T-helper 2 cell treated with Interferon-gamma antibody and Interleukin-4, amounts not matched to agents 5 μg/mL and 100 μg/mL, for 36 hours (primary cell): Measurements from ENCODE around the gene SUGT1.
"Not testable (repeated sequence)": the region's sequence is repeated elsewhere in the genome, so short reads cannot be mapped to it uniquely, and the experiment has no call there.

Experiments used
- DNase-seq: peaks from one replicate; pipeline ENCODE4 v3.0.0; 2021; ENCODE audit warnings: low spot score
- H3K27ac Mint-ChIP-seq: one replicate; pipeline ENCODE4 v1.8.0; 2021; ENCODE audit warnings: mild to moderate bottlenecking, mixed read lengths
- H3K27me3 Mint-ChIP-seq: one replicate; pipeline ENCODE4 v1.8.0; 2021; ENCODE audit warnings: low read depth, mixed read lengths
- H3K36me3 Mint-ChIP-seq: one replicate; pipeline ENCODE4 v1.8.0; 2021; ENCODE audit warnings: low read depth, mixed read lengths
- H3K4me1 Mint-ChIP-seq: one replicate; pipeline ENCODE4 v1.8.0; 2021; ENCODE audit warnings: low read depth, mixed read lengths
- H3K4me3 Mint-ChIP-seq: one replicate; pipeline ENCODE4 v1.8.0; 2022; ENCODE audit warnings: mild to moderate bottlenecking, moderate library complexity, mixed read lengths
- H3K9me3 Mint-ChIP-seq: one replicate; pipeline ENCODE4 v1.8.0; 2021; ENCODE audit warnings: mixed read lengths

The SUGT1 gene

DNA sequence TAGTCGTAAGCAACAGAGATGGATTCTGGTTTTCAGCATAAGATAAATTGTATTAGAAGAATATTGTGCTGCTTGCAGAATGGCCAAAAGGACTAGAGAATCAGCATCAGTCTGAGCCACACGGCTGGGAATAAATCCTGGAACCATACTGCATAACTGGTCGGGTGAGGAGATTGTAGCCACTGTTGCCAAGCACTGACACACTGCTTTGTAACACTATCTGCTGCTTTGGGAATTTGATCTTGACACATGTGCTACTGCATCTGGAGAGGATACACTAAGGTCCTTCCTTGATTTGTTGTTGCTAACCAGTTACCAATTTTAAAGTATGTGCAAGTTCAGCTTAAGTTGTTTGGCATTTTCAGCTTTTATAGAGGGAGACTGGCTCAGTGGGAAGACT is 8.5 kb upstream of the SUGT1 start:
- Mint-ChIP-seq H3K4me3 (no peak overlapping the region), H3K9me3 (no peaks in the 10 kb centered on the region), H3K27me3 (no peaks in the 10 kb centered on the region), H3K36me3 (peaks cover 34% of the 10 kb centered on the region), H3K4me1 (peaks cover 1% of the 10 kb centered on the region), H3K27ac (no peak overlapping the region)
- no peak for DNase-seq

DNA sequence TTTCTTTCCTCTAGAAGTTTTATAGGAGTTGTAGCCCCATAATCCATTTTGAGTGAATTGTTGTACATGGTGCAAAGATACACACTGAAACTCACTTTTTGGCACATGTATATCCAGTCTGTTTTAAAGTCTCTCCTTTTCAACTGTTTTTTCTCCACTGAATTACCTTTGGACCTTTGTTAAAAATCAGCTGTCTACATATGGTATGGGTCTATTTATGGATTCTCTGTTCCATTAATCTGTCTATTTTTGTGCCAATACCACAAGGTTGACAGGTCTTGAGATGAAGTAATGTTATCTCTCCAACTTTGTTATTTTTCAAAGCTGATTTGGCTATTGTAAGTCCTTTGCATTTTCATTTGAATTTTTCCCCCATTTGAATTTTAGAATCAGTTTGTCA is 5.7 kb upstream of the SUGT1 start:
- no peak overlapping the region for H3K27ac Mint-ChIP-seq

DNA sequence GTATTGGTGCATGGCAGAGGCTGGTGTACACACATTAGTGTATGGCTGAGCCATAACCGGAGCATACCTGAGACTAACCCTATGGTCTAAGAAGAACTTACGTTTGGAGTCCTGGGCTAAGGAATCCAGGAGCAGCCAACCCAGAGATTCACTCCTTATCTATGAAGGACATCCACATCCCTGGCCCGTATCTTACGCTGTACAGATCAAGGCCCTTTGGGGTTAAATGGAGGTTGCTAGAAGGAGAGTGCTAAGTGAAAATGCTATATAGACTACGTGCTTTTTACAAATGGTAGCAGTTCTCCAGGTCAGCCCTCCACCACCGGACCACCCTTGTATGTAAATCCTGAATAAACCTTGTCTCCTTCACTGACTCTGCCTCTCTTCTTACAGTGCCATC is 1.9 kb upstream of the SUGT1 start:
- H3K4me1 Mint-ChIP-seq, result peaks cover 17% of the 10 kb centered on the region
- no peaks in the 10 kb centered on the region for H3K9me3 Mint-ChIP-seq
- H3K36me3 Mint-ChIP-seq, result peaks cover 16% of the 10 kb centered on the region
- H3K27ac Mint-ChIP-seq, result peak overlapping the region; percentile 55
- no peaks in the 10 kb centered on the region for H3K27me3 Mint-ChIP-seq
- H3K4me3 Mint-ChIP-seq, result no peak overlapping the region
- DNase-seq, result no peak

More for the DNA sequence above, 5.7 kb upstream of the SUGT1 start:
- no peak for DNase-seq
- Mint-ChIP-seq H3K9me3 (no peaks in the 10 kb centered on the region), H3K4me3 (no peak overlapping the region), H3K27me3 (no peaks in the 10 kb centered on the region), H3K4me1 (peaks cover 10% of the 10 kb centered on the region), H3K36me3 (peaks cover 28% of the 10 kb centered on the region)

DNA sequence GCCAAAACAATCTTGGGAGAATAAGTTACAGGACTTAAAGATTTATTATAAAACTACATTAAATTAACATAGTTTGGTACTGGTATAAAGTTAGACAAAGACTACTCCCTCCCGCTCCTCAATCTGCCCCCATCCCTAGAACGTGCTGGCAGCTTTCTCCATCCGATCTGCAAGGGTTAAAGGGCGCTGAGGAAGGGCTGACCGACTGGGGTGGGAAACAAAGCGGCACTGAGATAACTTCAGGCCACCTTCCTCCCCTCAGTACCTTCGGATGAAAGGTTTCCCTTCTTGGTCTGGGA is 790 bp upstream of the SUGT1 start:
- Mint-ChIP-seq H3K4me3 (no peak overlapping the region), H3K9me3 (no peaks in the 10 kb centered on the region), H3K4me1 (peaks cover 16% of the 10 kb centered on the region), H3K36me3 (peaks cover 16% of the 10 kb centered on the region), H3K27ac (no peak overlapping the region), H3K27me3 (no peaks in the 10 kb centered on the region)
- no peak for DNase-seq

DNA sequence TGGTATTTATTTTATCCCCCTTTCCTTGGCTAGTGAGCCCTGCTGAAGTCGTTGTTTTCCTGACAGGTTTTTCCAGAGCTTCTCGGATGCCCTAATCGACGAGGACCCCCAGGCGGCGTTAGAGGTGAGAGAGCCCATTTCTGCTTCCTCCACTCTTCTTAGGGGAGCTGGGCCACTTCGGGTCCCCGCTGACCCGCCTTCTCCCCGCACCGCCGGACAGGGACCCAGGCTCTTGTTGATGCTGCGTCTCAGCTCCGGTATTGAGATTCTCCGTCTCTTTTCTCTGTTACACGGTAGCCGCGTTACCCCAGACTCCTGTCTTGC is 306 bp downstream of the SUGT1 start:
- H3K9me3 Mint-ChIP-seq, result no peaks in the 10 kb centered on the region
- H3K4me1 Mint-ChIP-seq, result peaks cover 16% of the 10 kb centered on the region
- no peak for DNase-seq
- peaks cover 16% of the 10 kb centered on the region for H3K36me3 Mint-ChIP-seq
- no peak overlapping the region for H3K27ac Mint-ChIP-seq
- no peak overlapping the region for H3K4me3 Mint-ChIP-seq
- H3K27me3 Mint-ChIP-seq, result no peaks in the 10 kb centered on the region

DNA sequence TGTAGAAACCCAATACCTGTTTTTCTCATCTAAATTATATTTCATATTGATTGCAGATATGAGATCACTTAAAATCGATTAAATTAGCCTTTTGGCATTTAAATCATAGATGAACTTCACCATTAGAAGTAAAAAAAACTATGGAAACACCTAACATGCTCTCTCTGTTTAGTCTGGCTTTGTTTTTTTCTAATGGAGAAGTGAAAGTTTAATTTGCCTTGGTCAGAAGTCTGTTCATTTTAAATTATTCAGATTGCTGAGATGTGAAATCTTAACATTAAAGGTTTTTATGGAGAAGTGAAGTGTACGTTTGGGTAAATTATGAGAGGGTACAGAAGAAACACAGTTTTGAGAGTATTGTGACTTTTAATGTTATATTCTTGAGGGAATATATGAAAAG is 6.7 kb downstream of the SUGT1 start:
- peaks cover 8% of the 10 kb centered on the region for H3K4me1 Mint-ChIP-seq
- DNase-seq, result no peak
- no peaks in the 10 kb centered on the region for H3K27me3 Mint-ChIP-seq
- H3K9me3 Mint-ChIP-seq, result no peaks in the 10 kb centered on the region
- H3K36me3 Mint-ChIP-seq, result peaks cover 26% of the 10 kb centered on the region
- H3K27ac Mint-ChIP-seq, result no peak overlapping the region
- no peak overlapping the region for H3K4me3 Mint-ChIP-seq

DNA sequence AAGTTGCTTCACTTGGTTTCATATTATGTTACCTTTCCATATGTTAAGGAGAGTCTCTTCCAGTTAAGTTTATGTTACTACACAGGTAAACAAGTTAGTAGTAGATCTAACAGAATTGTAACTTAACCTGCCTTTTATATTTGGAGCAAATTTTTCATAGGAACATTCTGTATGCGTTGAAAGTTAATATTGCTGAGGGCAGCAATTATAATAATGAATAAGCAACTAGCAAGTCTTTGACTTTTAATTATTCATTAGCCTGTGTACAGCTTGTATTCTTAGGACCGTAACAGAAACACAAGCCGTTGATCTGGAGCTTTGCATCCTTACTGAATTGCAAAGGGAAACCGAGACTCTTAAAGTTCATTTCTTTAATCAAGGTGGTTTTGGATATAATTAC is 11.6 kb downstream of the SUGT1 start:
- peaks cover 3% of the 10 kb centered on the region for H3K4me1 Mint-ChIP-seq
- no peak for DNase-seq
- H3K36me3 Mint-ChIP-seq, result peaks cover 50% of the 10 kb centered on the region
- H3K27me3 Mint-ChIP-seq, result no peaks in the 10 kb centered on the region
- no peak overlapping the region for H3K27ac Mint-ChIP-seq
- H3K4me3 Mint-ChIP-seq, result no peak overlapping the region
- H3K9me3 Mint-ChIP-seq, result no peaks in the 10 kb centered on the region

DNA sequence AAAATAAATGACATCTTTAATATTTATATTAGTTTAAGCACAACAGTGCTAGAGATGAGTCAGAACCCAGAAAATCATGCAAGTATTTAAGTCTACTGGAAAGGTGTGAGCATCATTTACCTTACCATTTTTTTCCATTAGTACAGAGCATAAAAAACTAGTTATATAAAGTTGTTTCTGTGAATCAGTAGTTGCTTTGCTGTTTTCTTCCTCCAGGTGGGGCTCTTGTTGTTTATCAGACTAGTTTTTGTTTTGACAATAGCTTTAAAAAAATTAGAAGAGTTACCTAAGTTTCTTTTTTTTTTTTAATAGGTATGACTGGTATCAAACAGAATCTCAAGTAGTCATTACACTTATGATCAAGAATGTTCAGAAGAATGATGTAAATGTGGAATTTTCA is 12.7 kb downstream of the SUGT1 start:
- Mint-ChIP-seq H3K27ac (no peak overlapping the region), H3K9me3 (no peaks in the 10 kb centered on the region), H3K36me3 (peaks cover 44% of the 10 kb centered on the region), H3K27me3 (no peaks in the 10 kb centered on the region), H3K4me1 (no peaks in the 10 kb centered on the region), H3K4me3 (no peak overlapping the region)
- DNase-seq, result no peak

DNA sequence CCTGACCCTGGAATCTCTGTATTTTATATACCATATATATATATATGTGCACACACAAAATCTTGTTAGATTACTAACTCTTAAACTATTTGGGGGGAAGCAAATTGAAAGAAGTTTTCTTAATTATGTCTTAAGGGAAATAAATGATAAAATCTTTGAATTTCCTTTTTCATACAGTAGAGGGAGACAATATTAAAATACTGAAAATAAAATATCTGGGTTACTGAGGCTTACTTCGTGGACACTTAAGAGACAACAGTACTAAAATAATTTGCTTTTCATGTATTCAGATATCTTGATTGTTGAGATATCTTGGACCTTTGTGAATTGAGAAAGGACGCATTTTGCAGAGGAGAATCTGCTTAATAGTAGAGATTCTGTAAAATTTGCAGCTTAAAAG is 17.0 kb downstream of the SUGT1 start:
- H3K27me3 Mint-ChIP-seq, result no peaks in the 10 kb centered on the region
- H3K36me3 Mint-ChIP-seq, result peaks cover 33% of the 10 kb centered on the region
- no peaks in the 10 kb centered on the region for H3K9me3 Mint-ChIP-seq
- DNase-seq, result no peak
- no peak overlapping the region for H3K4me3 Mint-ChIP-seq
- peaks cover 1% of the 10 kb centered on the region for H3K4me1 Mint-ChIP-seq
- H3K27ac Mint-ChIP-seq, result no peak overlapping the region

DNA sequence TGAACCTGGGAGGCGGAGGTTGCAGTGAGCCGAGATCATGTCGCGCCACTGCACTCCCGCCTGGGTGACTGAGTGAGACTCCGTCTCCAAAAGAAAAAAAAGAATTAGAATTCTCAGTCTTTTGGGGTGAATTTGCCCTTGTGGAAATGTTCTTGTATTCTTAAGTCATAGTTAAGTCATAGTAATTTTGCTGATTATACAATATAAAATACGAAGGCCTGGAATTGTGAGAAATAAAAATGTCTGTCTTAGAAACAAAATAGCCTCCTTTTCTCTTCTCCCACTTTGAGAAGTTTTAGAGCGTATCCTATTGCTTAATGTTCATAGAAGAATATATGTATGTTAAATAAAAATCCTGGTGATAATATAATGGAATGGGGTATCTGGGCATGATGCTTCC is 18.1 kb downstream of the SUGT1 start:
- DNase-seq, result no peak
- no peak overlapping the region for H3K27ac Mint-ChIP-seq
- H3K4me1 Mint-ChIP-seq, result peaks cover 1% of the 10 kb centered on the region
- no peaks in the 10 kb centered on the region for H3K9me3 Mint-ChIP-seq
- H3K27me3 Mint-ChIP-seq, result no peaks in the 10 kb centered on the region
- H3K4me3 Mint-ChIP-seq, result no peak overlapping the region
- peaks cover 28% of the 10 kb centered on the region for H3K36me3 Mint-ChIP-seq

DNA sequence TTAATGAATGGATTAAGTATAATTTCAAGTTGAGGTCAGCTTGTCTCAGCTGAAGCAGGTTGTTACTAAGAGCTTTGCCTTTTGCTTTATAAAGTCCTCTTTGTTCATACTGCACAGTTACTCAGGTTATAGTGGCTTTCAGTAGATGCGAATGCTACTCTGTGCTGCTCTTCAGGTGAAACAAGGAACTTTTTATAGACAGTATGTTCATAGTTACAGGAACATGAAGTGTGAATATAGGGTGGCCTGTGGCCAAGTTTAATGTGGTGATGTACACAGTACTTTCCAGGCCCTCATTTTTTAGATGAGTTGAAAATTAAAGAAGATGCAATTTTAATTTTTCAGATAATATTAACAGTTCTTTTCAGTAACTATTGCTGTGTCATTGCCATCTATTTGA is 20.8 kb downstream of the SUGT1 start:
- no peaks in the 10 kb centered on the region for H3K9me3 Mint-ChIP-seq

DNA sequence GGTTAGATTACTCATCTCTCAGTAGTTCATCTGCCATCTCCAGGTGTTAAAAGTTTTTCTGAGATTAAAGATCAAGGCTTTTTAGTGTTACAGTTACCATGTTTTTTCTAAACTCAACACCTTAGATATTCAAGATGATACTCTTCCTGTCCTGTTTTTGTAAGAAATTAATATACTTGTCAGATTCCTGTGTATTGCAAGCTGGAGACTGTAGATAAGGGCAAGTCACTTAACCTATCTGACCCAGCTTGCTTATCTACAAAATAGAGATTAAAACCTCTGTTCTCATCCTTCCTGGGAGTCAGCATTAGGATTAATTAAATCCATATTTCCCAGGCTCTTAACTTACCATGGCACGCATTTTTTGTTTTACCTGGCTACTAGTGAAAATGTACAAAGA is 25.2 kb downstream of the SUGT1 start:
- Mint-ChIP-seq H3K36me3 (peaks cover 39% of the 10 kb centered on the region), H3K27ac (no peak overlapping the region), H3K4me1 (peaks cover 2% of the 10 kb centered on the region), H3K27me3 (no peaks in the 10 kb centered on the region), H3K9me3 (no peaks in the 10 kb centered on the region), H3K4me3 (no peak overlapping the region)
- DNase-seq, result no peak

More for the DNA sequence above, 20.8 kb downstream of the SUGT1 start:
- Mint-ChIP-seq H3K4me1 (peaks cover 3% of the 10 kb centered on the region), H3K27ac (no peak overlapping the region), H3K36me3 (peaks cover 24% of the 10 kb centered on the region), H3K4me3 (no peak overlapping the region), H3K27me3 (no peaks in the 10 kb centered on the region)
- no peak for DNase-seq

DNA sequence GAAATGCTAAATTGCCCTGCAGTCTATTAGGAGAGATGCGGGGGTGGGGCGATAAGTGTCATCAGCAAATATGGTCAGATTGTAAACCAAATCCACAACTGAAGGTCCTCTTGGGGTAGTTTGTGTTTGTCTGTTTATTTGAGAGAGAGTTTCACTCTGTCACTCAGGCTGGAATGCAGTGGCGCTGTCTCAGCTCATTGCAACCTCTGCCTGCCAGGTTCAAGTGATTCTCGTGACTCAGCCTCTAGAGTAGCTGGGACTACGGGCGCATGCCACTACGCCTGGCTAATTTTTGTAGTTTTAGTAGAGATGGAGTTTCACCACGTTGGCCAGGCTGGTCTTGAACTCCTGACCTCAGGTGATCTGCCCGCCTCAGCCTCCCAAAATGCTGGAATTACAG is 33.2 kb downstream of the SUGT1 start:
- H3K9me3 Mint-ChIP-seq, H3K27ac Mint-ChIP-seq, DNase-seq, H3K27me3 Mint-ChIP-seq, H3K4me3 Mint-ChIP-seq, H3K4me1 Mint-ChIP-seq: not testable (repeated sequence)
- H3K36me3 Mint-ChIP-seq, result peaks cover 46% of the 10 kb centered on the region

DNA sequence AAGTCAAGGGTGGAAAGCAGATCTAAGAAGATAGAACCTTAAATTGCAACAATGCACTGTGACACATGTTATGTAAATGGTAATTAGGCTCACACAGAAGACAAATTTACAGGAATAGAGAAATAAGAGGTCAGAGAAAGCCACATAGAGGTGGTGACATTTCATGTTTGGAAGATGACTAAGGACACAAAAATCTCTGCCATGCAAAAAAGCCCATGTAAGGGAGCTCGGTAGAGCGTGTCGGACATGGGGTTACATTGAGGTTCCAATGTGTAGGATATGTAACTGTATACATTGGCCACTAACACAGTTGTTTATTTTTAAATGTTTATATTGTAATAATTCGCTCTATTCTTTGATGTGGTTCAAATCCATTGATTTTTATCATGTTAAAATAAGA is 33.7 kb downstream of the SUGT1 start:
- H3K4me3 Mint-ChIP-seq, result no peak overlapping the region
- H3K27me3 Mint-ChIP-seq, result no peaks in the 10 kb centered on the region
- H3K9me3 Mint-ChIP-seq, result no peaks in the 10 kb centered on the region
- H3K36me3 Mint-ChIP-seq, result peaks cover 42% of the 10 kb centered on the region
- H3K27ac Mint-ChIP-seq, result no peak overlapping the region
- no peak for DNase-seq
- H3K4me1 Mint-ChIP-seq, result peaks cover 1% of the 10 kb centered on the region

DNA sequence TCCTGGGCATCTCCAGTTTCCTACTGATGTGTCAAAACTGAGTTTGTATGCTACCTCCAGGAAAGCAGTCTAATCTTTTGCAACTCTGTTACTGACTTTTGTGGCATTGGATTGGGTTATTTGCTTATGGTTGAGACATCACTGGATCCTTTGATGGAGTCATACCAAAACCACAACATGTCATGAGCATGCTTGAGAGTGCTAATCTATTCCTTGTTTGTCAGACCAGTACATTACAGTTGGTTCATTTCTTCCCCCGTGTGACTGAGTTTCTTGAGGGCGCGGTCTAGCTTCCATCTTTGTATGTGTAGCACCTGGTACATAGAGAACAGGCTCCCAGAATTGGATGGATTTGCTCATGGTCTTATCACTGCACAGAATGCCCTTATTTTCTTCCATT is 43.2 kb downstream of the SUGT1 start:
- Mint-ChIP-seq H3K27ac (no peak overlapping the region), H3K4me1 (peaks cover 8% of the 10 kb centered on the region), H3K27me3 (no peaks in the 10 kb centered on the region), H3K36me3 (peaks cover 13% of the 10 kb centered on the region), H3K9me3 (no peaks in the 10 kb centered on the region), H3K4me3 (no peak overlapping the region)
- DNase-seq, result peak; percentile 52

DNA sequence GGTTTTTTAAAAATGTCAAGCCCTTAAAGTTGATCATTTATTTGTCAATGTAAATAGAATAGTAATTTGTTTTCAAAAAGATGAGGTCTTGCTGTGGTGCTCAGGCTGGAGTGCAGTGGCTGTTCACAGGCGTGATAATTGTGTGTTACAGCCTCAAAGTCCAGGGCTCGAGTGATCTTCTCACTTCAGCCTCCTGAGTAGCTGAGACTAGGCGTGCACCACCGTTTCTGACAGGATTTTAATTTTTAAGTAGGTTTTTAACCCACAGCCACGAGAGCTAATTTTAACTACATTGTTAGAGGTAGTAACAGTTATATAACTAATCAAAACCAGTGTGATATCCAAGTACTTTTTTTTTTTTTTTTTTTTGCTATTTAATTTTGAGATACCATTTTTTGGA is 43.9 kb downstream of the SUGT1 start:
- Mint-ChIP-seq H3K27me3 (no peaks in the 10 kb centered on the region), H3K4me1 (peaks cover 8% of the 10 kb centered on the region), H3K4me3 (no peak overlapping the region), H3K36me3 (peaks cover 11% of the 10 kb centered on the region), H3K27ac (no peak overlapping the region), H3K9me3 (no peaks in the 10 kb centered on the region)
- no peak for DNase-seq
